Chondrocyte (in vitro differentiated cells): ENCODE results near the gene NPHS1. TPM values are rescaled to one million over a fixed set of nuclear protein-coding genes. Genes with fewer than 3 reads are reported as not detected.

Experiments used
- DNase-seq: peaks from one replicate; pipeline ENCODE4 v3.0.0; 2021; ENCODE audit warnings: mixed read lengths, low spot score
- H3K27ac Mint-ChIP-seq: one replicate; pipeline ENCODE4 v1.8.0; 2021; ENCODE audit warnings: mild to moderate bottlenecking, moderate library complexity, mixed read lengths; ENCODE audit not compliant: unreplicated experiment
- H3K27me3 Mint-ChIP-seq: 2 replicates; pipeline ENCODE4 v1.8.0; 2021; ENCODE audit warnings: low read depth, mixed read lengths
- H3K36me3 Mint-ChIP-seq: 2 replicates; pipeline ENCODE4 v1.8.0; 2021; ENCODE audit warnings: low read depth, mixed read lengths
- H3K4me1 Mint-ChIP-seq: 2 replicates; pipeline ENCODE4 v1.8.0; 2021; ENCODE audit warnings: low read depth, mild to moderate bottlenecking, mixed read lengths
- H3K4me3 Mint-ChIP-seq: one replicate; pipeline ENCODE4 v1.8.0; 2021; ENCODE audit warnings: mild to moderate bottlenecking, moderate library complexity, mixed read lengths; ENCODE audit not compliant: unreplicated experiment
- H3K9me3 Mint-ChIP-seq: 2 replicates; pipeline ENCODE4 v1.8.0; 2021; ENCODE audit warnings: low read depth, mixed read lengths
- total RNA-seq: library from RNA; stranded (reverse); gene quantifications from 3 replicates; pipeline ENCODE4 v1.2.1, GENCODE V29; 2021
- TF ChIP-seq, protein P1 (sequence below): fragments of 200-600 bp; sonication (generic); IDR thresholded peaks from 2 replicates; pipeline ENCODE4 v1.5.0; 2021; ENCODE audit warnings: antibody characterized with exemption, mild to moderate bottlenecking, moderate library complexity

NPHS1 gene
- total RNA-seq, 1 donor from 2014 or later = not detected

DNA sequence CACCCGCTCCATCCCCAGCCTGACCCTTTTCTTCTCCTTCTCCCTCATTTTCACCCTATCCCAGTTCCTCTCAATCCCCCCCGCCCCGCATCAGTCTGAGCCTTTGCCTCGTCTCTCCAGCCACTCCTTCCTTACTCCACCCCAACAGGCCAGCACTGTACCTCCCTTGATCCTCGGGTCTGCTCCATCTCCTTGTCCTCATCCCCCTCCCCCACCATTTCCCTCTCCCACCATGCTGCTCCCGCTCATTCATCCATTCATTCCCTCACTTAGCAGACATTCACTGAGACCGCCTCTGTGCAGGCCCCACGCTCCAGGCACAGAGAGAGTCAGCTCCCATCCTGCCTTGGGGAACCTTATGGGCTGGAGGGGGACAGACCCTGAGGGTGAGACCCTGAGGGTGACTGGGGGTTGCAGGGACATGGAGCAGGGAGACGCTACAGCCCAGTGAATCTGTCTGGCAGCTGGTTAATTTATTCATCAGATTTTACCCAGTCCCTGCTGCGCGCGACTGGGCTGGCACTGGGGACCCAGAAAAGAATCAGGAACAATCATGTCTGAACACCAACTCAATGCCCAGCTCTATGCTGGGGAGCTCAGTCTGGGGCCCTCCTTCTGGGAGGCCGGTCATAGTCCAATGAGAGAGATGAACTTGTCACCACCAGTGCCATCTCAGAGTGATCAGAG is 76.1 kb downstream of the NPHS1 start:
- Mint-ChIP-seq H3K27me3 (no peaks in the 10 kb centered on the region), H3K4me3 (peak overlapping the region; percentile 79), H3K9me3 (no peaks in the 10 kb centered on the region), H3K36me3 (peaks cover 2% of the 10 kb centered on the region), H3K27ac (no peak overlapping the region), H3K4me1 (peaks cover 25% of the 10 kb centered on the region)
- TF ChIP-seq, protein P1, sequence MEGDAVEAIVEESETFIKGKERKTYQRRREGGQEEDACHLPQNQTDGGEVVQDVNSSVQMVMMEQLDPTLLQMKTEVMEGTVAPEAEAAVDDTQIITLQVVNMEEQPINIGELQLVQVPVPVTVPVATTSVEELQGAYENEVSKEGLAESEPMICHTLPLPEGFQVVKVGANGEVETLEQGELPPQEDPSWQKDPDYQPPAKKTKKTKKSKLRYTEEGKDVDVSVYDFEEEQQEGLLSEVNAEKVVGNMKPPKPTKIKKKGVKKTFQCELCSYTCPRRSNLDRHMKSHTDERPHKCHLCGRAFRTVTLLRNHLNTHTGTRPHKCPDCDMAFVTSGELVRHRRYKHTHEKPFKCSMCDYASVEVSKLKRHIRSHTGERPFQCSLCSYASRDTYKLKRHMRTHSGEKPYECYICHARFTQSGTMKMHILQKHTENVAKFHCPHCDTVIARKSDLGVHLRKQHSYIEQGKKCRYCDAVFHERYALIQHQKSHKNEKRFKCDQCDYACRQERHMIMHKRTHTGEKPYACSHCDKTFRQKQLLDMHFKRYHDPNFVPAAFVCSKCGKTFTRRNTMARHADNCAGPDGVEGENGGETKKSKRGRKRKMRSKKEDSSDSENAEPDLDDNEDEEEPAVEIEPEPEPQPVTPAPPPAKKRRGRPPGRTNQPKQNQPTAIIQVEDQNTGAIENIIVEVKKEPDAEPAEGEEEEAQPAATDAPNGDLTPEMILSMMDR = no peak
- DNase-seq = no peak

Other genes starting within 250 kb of the NPHS1 start
- 7.7 to 17.2 TPM (median 8.4 TPM) in 3 replicates for gene HAUS5, start 239.8 kb downstream of the NPHS1 start, total RNA-seq
- 75.4 to 92.2 TPM (median 91.3 TPM) in 3 replicates for gene RBM42, start 223.5 kb downstream of the NPHS1 start, total RNA-seq
- 1.5 to 1.7 TPM (median 1.6 TPM) in 3 replicates for gene ETV2, start 210.8 kb downstream of the NPHS1 start, total RNA-seq
- gene COX6B1, start 204.2 kb downstream of the NPHS1 start, total RNA-seq = 266 to 279 TPM (median 268 TPM) in 3 replicates
- 0.65 TPM in 1 of 3 replicates, not detected in the others for gene UPK1A, start 186.0 kb downstream of the NPHS1 start, total RNA-seq
- gene ZBTB32, start 147.9 kb downstream of the NPHS1 start, total RNA-seq = not detected in 3 replicates
- 27.3 to 31.5 TPM (median 30.8 TPM) in 3 replicates for gene KMT2B, start 134.5 kb downstream of the NPHS1 start, total RNA-seq
- gene IGFLR1, start 110.1 kb downstream of the NPHS1 start, total RNA-seq = 0.59 to 1.4 TPM (median 0.99 TPM) in 3 replicates
- gene U2AF1L4, start 107.1 kb downstream of the NPHS1 start, total RNA-seq = 22.9 to 28.8 TPM (median 24.7 TPM) in 3 replicates
- gene PSENEN, start 106.9 kb downstream of the NPHS1 start, total RNA-seq = 59.9 to 71.1 TPM (median 61.8 TPM) in 3 replicates
- 11.9 to 18.6 TPM (median 13.5 TPM) in 3 replicates for gene LIN37, start 103.9 kb downstream of the NPHS1 start, total RNA-seq
- gene HSPB6, start 95.5 kb downstream of the NPHS1 start, total RNA-seq = 0.75 to 5.7 TPM (median 5.0 TPM) in 3 replicates
- gene PROSER3, start 94.3 kb downstream of the NPHS1 start, total RNA-seq = 17.4 to 24.6 TPM (median 20.3 TPM) in 3 replicates
- gene ARHGAP33, start 76.9 kb downstream of the NPHS1 start, total RNA-seq = 8.5 to 14.6 TPM (median 12.0 TPM) in 3 replicates
- gene PRODH2, start 39.7 kb downstream of the NPHS1 start, total RNA-seq = not detected in 3 replicates
- 0.22 TPM in 1 of 3 replicates, not detected in the others for gene KIRREL2, start 4.4 kb upstream of the NPHS1 start, total RNA-seq
- 31.7 to 76.4 TPM (median 66.8 TPM) in 3 replicates for gene APLP1, start 16.1 kb upstream of the NPHS1 start, total RNA-seq
- 4.4 to 5.0 TPM (median 4.4 TPM) in 3 replicates for gene NFKBID, start 48.0 kb upstream of the NPHS1 start, total RNA-seq
- gene HCST, start 50.0 kb upstream of the NPHS1 start, total RNA-seq = 0.50 to 1.0 TPM in 2 of 3 replicates, not detected in the other
- not detected in 3 replicates for gene TYROBP, start 55.8 kb upstream of the NPHS1 start, total RNA-seq
- 18.4 to 23.3 TPM (median 21.0 TPM) in 3 replicates for gene LRFN3, start 83.9 kb upstream of the NPHS1 start, total RNA-seq
- 10.8 to 12.0 TPM (median 11.2 TPM) in 3 replicates for gene SDHAF1, start 142.7 kb upstream of the NPHS1 start, total RNA-seq
- gene SYNE4, start 156.3 kb upstream of the NPHS1 start, total RNA-seq = 0.27 to 1.2 TPM (median 0.49 TPM) in 3 replicates
- gene ALKBH6, start 161.7 kb upstream of the NPHS1 start, total RNA-seq = 17.9 to 23.7 TPM (median 19.9 TPM) in 3 replicates
- 51.2 to 59.0 TPM (median 53.8 TPM) in 3 replicates for gene CLIP3, start 180.4 kb upstream of the NPHS1 start, total RNA-seq
- 6.6 to 10.2 TPM (median 8.9 TPM) in 3 replicates for gene THAP8, start 201.8 kb upstream of the NPHS1 start, total RNA-seq
- gene WDR62, start 202.4 kb upstream of the NPHS1 start, total RNA-seq = 3.0 to 6.0 TPM (median 3.7 TPM) in 3 replicates